Brain microvascular endothelial cell (primary cell): Measurements from ENCODE around the gene DCBLD2.
A peak's percentile ranks its signal among the peaks of the same experiment; 100 is the strongest.

ENCODE experiments used
- DNase-seq: peaks from one replicate; pipeline ENCODE4 v3.0.0-alpha.2; 2020
- H3K27ac ChIP-seq: fragments of 250-450 bp; sonication (Bioruptor Pico); 2 replicates; pipeline ENCODE4 v1.5.1; 2020; ENCODE audit warnings: mild to moderate bottlenecking, moderate library complexity
- H3K27me3 ChIP-seq: fragments of 250-450 bp; sonication (Bioruptor Pico); replicated peaks from 2 replicates; pipeline ENCODE4 v1.5.1; 2020; ENCODE audit warnings: mild to moderate bottlenecking
- H3K36me3 ChIP-seq: fragments of 250-450 bp; sonication (Bioruptor Pico); replicated peaks from 2 replicates; pipeline ENCODE4 v1.5.1; 2020; ENCODE audit warnings: mild to moderate bottlenecking
- H3K4me3 ChIP-seq: 2 replicates; pipeline ENCODE4 v1.5.1; 2011; ENCODE audit warnings: low read depth, mild to moderate bottlenecking, control low read depth, low read length, moderate library complexity
- CTCF ChIP-seq: IDR thresholded peaks from 2 replicates; pipeline ENCODE4 v1.5.1; 2011; ENCODE audit warnings: low read depth, mild to moderate bottlenecking, moderate library complexity, low read length, control low read depth, inconsistent platforms; ENCODE audit errors: missing control alignments
- in situ Hi-C: cut with HindIII; loops from 2 replicates; pipeline ENCODE4 v1.10.0; 2017; ENCODE audit warnings: low sequenced_read_pairs, low pct_ligation_motif_present

The DCBLD2 gene

GRCh38 chr3:98750276-98750919 is 151.1 kb downstream of the DCBLD2 start:
- DNase-seq: no peak
- no peaks in the 10 kb centered on the region for H3K27me3 ChIP-seq
- H3K4me3 ChIP-seq: no peak overlapping the region
- TF ChIP-seq CTCF: no peak
- in situ Hi-C loops: no loop called here
- no peak overlapping the region for H3K27ac ChIP-seq
- no peaks in the 10 kb centered on the region for H3K36me3 ChIP-seq

GRCh38 chr3:98746882-98747281 is 154.6 kb downstream of the DCBLD2 start:
- peak; percentile 22 for DNase-seq
- no peaks in the 10 kb centered on the region for H3K27me3 ChIP-seq
- in situ Hi-C loops: no loop called here
- no peak overlapping the region for H3K4me3 ChIP-seq
- no peaks in the 10 kb centered on the region for H3K36me3 ChIP-seq
- no peak overlapping the region for H3K27ac ChIP-seq
- TF ChIP-seq CTCF: no peak

GRCh38 chr3:98746122-98746521 is 155.4 kb downstream of the DCBLD2 start:
- in situ Hi-C loops: no loop called here
- H3K36me3 ChIP-seq: no peaks in the 10 kb centered on the region
- no peaks in the 10 kb centered on the region for H3K27me3 ChIP-seq
- DNase-seq: no peak
- H3K27ac ChIP-seq: no peak overlapping the region
- H3K4me3 ChIP-seq: no peak overlapping the region
- no peak for TF ChIP-seq CTCF
